Airway epithelial cell (primary cell): Measurements from ENCODE around the gene ZNF641. TPM values are rescaled to one million over a fixed set of nuclear protein-coding genes. Genes with fewer than 3 reads are reported as not detected.

Source experiments
- total RNA-seq: library from RNA; depleted of rRNA; stranded (reverse); fragments of >200 nt; gene quantifications from 2 replicates; pipeline ENCODE4 v1.2.3, GENCODE V29; 2015

The ZNF641 gene
- 2.0 and 5.6 TPM in 2 replicates for total RNA-seq

DNA sequence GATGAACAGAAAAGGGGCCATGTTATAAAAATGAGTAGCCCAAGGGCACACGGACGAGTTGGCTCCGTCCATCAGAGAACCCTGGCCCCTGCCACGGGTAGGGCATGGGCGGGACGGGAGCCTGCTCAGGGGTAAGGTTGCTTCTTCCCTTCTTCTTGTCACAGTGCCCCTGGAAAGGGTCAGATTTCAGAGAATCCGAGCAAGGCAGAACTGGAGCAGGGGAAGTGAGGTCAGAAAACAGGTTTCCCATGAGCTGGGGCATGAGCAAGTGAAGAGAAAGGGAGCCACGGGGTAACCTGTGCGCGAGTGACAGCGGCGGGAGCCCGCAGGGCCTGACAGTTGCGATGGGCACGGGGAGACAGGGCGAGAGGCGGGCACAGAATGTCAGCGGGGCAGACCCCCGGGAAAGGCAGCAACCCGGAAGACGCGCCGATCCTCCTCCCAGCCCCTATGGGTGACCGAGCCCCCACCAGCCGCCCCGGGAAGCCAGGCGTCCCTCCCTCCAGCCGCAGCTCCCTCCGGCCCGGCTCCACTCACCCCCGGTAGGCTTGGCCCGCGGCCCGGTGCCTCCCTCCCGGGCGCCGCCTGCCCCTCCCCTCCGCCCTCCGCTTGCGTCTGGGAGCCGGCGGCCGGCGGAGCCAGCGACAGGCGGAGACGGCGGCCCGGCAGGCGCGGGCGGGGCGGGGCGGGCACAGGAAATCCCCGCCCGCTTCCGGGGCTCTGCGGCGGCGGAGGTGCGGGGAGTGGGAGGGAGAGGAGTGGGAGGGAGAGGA, at the start of gene ZNF641:
ZNF641 (minus strand) TSS at position 671 of the 773 bp plus-strand sequence. CDS start 2,829 bp downstream, outside the sequence.

Other genes starting within 250 kb of the ZNF641 start
- gene SENP1, start 244.8 kb downstream of the ZNF641 start, total RNA-seq = 9.2 and 14.0 TPM in 2 replicates
- 50.2 and 52.4 TPM in 2 replicates for gene PFKM, start 231.6 kb downstream of the ZNF641 start, total RNA-seq
- 14.1 and 22.6 TPM in 2 replicates for gene ASB8, start 193.4 kb downstream of the ZNF641 start, total RNA-seq
- gene CCDC184, start 167.3 kb downstream of the ZNF641 start, total RNA-seq = 0.05 TPM in 1 of 2 replicates, not detected in the other
- gene OR10AD1, start 147.6 kb downstream of the ZNF641 start, total RNA-seq = not detected in 2 replicates
- not detected in 2 replicates for gene ANP32D, start 121.6 kb upstream of the ZNF641 start, total RNA-seq
- gene C12orf54, start 131.6 kb upstream of the ZNF641 start, total RNA-seq = 1.5 and 2.6 TPM in 2 replicates
- gene OR8S1, start 174.7 kb upstream of the ZNF641 start, total RNA-seq = not detected in 2 replicates
- not detected in 2 replicates for gene LALBA, start 219.1 kb upstream of the ZNF641 start, total RNA-seq